NCI-H1105 (cell line): ENCODE measurements around the gene TRAM2.

Experiments used
- DNase-seq: peaks from one replicate; lab custom pipeline; 2025; lab: John Stamatoyannopoulos, UW

The TRAM2 gene

DNA sequence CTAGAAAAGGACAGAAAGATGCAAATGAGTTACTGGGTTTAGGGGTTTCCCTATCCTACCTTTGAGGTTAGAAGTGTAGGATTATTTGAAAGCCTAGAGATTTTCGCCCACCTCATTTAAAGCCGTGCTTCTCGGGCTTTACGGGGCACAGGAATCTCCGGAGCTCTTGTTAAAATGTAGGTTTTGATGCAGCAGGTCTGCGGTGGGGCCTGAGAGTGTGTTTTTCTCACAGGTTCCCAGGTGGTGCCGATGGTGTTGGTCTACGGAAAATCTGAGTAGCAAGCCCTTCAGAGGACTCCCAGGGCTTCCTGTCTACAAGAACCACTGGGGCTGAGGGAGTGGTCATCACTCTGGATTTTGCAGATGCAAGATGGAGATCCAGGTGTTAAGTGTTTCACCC lies 47.5 kb downstream of the TRAM2 start:
- DNase-seq = no peak

DNA sequence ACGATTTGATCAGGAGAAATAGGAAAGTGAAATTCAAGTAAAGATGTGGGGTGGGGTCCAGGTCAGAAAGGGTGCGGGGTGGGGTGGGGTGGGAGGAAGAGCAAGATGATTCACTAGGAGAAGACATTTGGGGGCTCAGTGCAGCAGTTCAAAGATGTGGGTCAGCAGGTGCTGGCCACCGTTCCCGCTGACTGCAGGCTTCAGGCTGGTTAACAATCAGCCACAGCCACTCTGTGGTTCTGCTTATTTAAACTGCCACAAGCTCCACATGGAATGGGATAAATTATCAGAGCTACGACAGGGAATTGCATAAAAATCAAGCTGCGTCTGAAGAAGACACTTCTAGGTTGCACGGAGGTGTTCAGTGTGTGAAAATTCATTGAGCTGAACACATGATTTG lies 49.4 kb downstream of the TRAM2 start:
- DNase-seq = no peak

DNA sequence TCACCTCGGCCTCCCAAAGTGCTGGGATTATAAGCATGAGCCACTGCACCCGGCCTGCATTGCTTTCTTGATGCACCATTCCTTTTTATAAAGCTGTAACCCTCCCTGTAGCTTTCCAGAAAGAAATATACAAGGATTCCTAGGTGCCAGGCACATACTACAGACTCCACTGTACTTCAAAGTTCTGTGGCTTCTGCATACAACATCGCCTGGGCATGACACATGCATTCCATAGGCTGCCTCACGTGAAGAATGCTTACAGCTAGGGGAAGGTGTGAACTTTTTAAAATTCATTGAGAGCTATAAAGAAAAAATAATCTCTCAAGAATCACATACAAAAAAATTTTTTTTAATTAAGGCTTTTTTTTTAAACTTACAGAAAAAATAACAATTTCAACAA lies 50.2 kb downstream of the TRAM2 start:
- DNase-seq = no peak

DNA sequence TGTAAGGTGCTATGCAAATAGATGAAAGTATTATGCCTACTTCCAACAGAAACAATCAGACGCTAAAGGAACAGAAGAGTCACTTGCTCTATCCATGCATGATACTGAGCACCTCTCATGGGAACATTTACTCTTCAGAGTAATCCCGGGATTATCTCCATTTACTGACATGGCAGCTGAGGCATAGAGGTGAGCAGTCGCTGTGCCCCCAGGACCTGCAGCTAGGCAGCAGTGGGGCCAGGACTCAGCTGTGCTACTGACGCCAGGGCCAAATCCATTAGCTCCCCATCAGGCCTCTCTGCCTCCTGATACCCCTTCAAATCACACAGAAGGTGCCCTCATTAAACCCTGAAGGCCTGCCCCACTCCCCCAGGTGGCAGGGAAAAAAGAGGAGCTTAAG lies 51.9 kb downstream of the TRAM2 start:
- no peak for DNase-seq

DNA sequence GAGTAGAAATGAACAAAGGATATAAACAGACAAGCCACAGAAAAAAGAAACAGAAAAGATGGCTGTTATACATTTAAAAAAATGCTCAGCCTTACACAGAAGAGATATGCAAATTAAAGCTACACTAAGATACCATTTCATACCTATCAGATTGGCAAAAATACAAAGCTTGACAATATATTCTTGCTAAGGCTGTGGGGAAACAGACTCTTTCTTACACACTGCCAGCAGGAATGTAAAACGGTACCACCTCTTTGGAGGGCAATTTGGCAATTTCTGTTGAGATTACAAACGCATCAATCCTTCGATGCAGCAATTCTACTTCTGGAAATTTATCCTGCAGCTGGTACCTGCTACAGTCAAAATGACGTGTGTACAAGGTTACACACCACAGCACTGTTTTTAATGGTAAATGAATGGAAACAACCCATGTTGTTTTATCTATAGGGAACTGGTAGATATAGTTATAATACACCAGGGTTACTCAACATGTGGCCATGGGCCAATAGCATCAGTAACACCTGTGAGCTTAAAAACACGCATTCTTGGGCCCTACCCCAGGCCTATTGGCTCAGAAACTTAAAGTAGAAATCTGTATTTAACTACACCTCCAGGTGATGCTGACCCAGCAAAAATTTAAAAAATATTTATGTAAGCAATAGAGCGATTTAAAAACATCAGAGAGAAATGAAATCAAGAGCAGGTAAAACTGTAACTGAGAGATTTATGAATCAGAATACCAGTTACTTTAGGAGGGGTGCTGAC lies 53.3 kb downstream of the TRAM2 start:
- DNase-seq = peak; percentile 23

DNA sequence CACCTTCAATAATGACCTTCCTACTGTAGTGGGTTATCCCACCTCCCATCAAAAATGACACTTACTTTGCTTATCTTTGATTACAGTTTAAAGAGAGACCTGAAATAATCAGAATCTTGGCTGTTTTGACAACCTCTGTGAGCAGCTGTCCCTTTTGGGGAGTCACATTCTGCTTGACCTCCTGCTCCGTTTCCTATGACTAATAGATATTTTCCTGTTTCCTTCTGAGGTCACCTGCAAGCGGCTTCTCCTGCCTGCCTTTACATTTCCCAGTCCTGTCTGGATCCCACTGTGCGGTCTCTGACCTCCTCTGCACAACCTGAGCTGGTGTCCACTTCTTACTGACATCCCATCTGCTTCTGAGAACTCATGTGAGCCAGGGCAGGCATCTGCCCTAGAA lies 54.2 kb downstream of the TRAM2 start:
- no peak for DNase-seq

DNA sequence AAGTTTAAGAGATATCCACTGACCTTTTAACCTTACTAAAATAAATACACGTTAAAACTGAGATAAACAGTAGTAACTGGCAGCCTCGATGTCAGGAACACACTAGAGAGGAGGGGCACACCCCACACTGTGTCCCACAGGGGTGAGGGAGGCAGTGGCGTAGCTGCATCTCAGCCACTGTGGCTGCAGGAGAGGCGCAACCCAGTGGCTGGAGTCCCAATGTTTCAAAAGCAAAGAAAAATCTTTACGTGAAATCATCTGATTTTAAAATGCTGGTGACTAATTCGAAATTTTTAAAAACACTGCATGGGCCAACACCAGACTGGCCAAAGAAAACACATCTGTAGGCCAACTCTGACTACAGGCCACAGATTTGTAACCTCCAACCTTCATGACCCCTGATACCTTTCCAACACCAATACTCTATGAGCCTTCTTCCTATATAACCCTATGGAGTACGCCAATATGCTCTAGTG lies 54.7 kb downstream of the TRAM2 start:
- DNase-seq = no peak

DNA sequence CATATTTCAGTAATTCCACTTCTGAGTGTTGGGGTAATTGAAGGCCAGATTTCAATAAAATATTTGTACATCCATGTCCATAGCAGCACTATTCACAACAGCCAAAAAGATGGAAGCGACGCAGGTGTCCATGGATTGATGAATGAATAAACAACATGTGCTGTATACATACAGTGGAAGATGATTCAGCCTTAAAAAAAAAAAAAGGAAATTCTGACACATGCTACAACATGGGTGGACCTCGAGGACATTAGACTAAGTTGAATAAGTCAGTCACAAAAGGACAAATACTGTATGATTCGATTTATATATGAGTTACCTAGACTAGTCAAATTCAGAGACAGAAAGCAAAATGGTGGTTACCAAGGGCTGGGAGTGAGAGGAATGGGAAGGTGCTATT lies 57.2 kb downstream of the TRAM2 start:
- DNase-seq = no peak

DNA sequence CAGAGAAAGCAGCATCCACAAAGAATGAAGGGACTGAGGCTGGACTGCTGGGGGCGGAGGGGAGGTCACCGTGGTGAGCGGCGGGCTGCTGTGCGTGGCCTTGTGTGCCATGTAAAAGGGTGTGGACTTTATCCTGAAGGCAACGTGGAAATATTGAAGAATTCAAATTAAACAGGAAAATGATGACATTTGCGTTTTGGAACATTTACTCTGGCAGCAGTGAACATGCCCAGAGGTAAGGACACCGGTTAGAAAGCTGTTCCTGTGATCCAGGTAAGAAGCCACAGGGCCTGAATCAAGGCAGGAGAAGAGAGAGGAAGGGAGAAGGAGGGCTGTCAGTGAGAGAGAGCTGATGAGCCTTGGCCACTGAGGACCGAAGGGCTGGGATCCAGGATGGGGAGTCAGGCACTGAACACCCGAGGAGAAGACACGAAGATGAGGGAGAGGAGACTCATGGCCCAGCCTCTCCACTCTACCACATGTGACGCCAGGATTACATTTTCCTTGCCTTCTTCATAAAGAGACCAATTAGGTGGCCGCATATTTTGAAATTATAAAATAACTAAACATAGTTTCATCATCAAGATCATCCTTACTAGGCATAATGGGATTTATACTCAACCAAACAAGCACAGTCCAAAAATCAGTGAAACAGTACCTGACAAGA lies 58.4 kb downstream of the TRAM2 start:
- DNase-seq = no peak

DNA sequence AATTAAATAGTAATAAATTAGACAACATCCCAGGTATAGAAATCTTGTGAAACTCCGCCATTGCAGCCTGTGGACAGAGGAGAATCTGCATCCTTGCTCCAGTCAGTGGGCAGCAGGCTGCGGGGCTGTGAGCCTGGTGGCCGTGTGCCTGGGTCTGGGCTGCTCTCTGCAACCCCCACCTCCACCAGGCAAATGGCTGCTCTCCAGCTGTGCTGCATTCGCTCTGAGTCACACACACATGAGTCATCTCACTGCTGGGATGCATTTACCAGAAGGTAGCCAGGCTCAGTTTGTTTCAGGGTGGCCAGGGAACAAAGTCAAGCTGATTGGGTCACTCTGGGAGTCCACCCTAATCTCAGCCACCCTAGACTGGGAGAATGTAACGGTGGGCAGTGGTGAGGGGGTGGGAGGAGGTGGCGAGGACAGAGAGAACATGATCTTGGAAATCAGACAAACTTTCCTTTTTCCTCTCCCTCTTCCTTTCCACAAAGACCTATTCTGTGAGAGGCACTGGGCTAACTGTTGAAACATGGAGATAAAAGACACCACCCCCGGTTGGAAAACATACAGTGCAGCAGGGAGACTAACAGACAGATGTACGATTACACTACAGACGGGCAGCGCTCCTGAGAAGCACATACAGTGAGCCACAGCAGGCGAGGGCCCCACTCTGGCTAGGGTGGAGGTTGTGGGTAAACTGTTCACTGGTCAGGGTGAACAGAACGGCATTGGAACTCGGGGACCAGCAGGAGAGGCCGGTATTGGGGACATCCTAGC lies 59.2 kb downstream of the TRAM2 start:
- DNase-seq = no peak

DNA sequence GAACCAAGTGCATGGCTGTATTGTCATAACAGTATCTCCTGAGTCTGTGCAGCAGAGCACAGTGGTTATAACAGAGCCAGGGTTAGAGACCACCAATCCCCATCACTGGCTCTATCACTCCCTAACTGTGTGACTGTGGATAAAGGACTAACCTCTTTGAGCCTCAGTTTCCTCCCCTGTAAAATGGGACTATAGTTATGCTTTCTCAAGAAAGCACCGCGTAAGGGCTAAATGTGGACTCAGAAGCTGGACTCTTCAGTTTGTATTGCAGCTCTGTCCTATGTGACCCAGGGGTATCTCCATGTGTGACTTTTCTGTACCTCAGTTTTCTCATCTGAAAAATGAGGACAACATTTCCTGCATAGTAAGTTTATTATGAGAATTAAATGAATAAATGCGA lies 59.9 kb downstream of the TRAM2 start:
- DNase-seq = no peak

DNA sequence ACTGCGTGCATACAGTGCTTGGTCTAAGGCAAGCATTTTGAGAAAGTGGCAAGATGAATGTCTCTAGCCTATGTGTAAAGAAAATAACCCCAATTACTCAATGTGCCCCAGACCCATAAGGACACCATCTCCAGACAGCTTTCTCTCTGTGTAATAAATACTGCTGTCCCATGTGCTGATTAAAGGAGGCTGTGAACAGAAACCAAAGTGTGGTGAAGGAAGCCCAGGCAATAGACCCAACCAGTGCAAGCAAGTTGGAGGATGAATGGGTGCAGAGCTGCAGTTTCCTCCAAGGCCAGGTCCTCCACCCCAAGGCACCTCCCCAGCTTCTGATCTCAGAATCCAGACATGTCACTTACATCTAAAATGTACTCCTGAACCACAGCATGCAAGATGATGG lies 60.6 kb downstream of the TRAM2 start:
- DNase-seq = no peak

DNA sequence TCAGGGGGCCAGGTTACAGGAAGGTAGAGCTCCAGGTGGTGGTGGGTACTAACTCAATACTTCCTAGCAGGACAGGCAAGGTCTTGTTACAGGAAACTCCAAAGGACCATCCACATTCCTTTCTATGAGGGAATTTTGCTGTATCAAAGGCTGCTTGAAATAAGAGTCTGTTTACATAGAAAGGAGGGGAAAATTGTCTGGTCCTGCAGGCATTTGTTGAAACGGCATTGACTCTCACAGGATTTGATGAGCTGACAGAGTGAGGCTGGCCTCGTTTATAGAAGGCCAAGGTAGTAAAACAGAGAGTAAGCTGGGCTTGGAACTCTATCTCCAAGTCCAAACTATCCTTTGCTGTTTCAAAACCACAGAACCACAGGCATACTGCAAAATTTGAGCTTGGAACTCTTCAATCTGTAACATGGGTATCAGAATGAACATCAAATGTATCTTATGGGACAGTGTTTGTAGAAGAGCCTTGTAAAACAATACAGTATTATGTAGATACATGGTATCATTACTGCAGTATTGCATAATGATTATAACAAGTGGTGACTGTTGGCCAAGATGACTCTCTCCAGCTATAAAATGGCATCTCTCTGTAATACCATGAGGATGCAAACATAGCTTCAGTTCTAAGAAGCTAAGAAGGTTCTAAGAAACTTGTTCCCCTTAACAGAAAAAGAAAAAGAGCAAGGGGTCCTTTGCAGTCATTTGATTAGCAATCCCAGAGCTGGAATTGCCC lies 61.5 kb downstream of the TRAM2 start:
- DNase-seq = no peak

DNA sequence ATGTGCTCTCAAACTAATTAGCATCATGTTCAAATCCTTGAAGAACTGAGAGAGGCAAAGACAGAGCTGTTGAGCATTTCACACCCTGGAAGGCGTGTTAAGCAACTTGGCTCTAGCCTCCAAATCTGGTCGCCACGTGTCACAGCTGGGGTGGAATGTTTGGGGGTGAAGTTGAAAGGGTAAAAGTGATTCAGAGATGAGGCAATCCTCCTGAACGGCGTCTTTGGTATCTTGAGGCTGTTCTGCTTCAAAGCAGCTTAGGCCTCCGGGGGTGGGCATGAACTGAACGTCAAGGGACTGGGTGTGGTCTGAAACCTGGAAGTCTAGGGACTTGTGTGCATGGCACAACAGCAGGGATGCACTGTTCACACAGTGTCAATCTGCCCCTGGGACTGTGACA lies 62.3 kb downstream of the TRAM2 start:
- DNase-seq = no peak

DNA sequence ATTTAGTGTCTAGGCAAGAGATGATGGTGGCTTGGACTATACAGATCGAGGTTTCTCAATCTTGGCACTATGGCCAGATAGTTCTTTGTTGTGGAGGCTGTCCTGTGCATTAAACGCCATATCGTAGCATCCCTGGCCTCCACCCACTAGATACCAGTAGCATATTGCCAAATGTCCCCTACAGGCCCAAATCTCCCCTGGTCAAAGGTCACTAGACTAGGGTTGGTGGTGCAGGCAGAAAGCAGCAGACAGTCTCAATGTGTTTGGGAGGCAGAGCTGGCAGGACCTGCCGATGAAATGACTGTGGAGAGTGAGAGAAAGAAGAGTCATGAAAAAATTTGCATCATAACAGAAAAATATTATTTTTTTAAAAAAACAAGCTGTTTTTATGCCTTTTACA lies 63.0 kb downstream of the TRAM2 start:
- no peak for DNase-seq

DNA sequence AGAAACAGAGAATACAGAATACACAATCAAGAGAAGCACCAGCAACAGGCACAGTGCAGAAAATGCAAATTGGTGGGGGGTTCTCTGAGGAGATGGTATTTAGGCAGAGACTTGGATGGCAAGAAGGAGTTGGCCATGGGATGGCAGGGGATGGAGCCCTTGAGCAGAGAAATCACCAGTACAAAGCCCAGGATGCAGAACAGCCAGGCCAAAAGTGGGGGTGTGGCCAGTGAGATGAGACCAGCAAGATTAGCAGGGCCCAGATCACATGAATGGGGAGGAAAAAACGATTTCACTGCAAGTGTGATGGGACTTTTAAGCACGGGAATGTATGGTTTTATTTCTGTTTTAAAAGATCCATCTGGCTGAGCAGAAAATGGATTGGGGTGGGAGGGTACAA lies 63.4 kb downstream of the TRAM2 start:
- no peak for DNase-seq

DNA sequence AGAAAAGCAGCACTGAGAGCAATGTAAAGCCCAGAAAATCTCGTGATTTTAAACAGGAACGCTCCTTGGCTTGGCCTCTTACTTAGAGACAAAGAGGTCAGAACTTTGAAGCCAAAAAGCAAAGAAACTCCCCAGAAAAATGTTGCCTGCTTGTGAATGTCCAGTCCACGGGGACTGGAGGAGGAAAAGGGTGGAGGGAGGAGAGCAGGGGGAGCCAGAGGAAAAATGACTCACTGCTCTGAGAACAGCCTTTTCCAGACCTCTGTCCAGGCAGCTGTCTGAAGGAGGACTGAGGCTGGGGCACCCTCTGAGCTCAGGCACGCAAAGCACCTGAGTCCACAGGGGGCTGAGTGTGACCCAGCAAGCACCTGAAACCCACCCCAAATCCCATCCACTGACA lies 64.7 kb downstream of the TRAM2 start:
- no peak for DNase-seq

DNA sequence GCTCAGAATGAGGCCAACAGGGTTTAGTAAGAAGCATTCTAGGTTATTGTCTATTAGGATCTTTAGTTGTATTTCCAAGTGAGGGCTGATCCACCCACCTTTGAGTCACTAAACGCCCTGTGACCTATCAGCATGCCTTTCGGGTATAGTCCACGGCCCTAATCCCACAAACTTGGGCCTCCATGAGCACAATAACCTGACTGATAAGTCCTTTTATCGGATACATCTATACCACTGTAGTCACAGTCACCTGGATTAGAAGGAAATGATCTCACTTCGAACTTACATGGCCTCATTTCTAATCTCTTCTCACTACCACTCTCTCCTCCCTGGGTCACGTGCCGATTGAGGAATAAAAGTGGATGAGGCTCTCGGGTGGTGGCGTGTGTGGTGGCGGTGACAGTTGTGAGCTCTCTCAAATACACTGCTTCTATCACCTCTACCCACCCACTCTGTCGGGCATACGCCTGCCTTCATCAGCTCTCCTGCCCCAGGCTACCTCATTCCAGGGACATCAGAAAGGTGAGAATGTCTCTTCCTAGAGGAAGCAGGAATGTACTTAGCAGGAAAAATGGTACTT lies 65.2 kb downstream of the TRAM2 start:
- DNase-seq = no peak

DNA sequence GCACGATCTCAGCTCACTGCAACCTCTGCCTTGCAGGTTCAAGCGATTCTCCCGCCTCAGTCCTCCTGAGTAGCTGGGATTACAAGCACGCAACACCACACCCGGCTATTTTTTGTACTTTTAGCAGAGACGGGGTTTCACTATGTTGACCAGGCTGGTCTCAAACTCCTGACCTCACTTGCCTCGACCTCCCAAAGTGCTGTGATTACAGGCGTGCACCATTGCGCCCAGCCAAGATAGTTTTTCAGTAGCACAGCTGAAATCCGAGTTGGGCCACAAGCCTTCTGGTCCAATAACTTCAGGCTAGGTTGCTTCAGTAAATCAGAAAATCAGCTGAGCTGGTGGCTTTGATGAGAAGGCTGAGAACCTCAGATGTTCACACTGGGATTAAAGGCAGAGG lies 65.7 kb downstream of the TRAM2 start:
- no peak for DNase-seq

DNA sequence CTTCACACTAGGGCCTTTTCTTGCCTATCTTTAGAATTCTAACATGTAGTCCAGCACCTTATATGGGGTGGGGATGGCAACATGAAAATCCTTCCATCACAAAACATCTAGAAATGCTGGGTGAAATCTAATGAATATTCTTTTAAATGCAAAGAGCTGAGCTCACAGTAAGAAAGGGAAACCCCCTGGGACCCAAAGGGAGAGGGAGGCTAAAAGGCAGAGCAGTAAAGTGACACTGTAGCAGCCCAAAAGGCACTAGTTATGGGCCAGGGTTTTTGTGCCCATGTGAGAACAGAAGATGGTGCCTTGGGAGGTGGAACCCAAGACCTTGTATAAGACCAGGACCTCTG lies 66.7 kb downstream of the TRAM2 start:
- no peak for DNase-seq

DNA sequence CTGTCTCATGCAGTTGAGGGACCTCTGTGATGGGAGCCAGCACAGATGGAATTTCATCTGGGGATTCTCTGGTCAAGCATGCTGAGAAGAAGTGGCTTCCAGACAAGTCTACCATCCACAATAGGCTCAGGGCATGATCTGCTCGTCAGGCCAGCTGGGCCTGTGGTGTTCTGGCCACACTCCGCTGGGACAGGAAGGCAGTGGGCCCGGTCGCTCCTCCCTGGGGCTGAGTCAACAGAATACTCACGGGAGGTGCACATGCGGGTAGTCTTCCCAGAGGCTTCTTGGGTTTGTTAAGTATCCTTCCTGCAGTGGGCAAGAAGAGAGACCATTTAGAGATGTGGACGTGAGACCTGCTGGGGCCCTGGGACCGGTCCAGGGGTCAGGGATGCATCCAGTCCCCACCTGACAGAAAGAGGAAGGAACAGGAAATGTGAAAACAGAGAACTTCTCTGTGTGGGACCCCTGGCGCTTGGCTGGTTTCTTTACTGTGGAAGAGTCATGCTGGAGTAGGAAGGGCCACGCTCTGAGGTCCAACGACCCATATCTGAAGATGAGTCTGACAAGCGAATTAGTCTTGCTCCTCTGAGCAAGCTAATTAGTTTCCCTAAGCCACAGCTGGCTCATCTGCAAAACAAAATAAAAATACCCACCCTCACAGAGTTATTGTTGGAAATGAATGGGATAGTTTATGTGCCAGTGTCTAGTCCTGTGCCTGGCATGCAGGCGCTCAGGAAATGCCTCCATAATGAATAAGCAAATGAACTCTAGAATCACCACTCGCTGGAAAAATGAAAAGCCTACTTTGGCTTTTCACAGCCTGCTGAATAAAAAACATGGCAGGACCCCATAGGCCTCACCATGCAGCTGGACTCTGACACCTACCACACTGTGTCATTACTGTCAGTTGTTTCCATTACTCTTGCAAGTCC lies 67.3 kb downstream of the TRAM2 start:
- DNase-seq = no peak
